HuH-7 (cell line): ENCODE measurements around the gene ZMAT2.
"Not testable (repeated sequence)": the region's sequence is repeated elsewhere in the genome, so short reads cannot be mapped to it uniquely, and the experiment has no call there.

Source experiments
- DNase-seq: peaks from one replicate; pipeline ENCODE4 v3.0.0; 2011; ENCODE audit warnings: low spot score

ZMAT2 gene

GRCh38 chr5:140708787-140709186 is 8.5 kb downstream of the ZMAT2 start:
- not testable (repeated sequence) for DNase-seq

DNA sequence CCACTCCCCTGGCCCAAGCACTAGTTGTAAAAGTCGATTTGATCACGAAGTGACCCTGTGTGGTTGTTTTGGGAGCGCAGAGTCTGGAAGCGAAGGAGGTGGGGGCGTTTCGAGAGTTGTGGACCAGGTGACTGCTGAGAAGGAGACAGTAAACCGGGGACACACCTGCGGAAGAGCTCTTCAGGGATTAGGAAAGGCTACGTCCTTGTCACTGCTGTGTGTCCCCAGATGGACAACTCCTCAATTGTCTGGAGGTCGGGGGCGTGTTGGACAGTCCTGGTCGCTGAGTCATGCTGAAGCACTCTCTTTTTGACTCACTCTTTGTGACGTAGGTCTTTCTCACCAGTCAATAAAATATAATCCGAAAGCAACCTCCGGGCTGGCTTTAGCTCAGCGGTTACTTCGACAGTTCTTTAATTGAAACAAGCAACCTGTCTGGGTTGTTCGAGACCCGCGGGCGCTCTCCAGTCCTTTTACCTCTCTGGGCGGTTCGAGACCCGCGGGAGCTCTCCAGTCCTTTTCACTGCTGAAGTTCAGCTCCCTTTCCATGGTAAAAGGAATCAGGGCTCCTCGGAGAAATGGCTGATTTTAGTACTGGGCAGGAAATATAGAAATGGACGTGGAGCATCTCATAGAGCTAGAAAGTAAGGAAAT is 10.8 kb downstream of the ZMAT2 start:
- DNase-seq, result peak; percentile 34

DNA sequence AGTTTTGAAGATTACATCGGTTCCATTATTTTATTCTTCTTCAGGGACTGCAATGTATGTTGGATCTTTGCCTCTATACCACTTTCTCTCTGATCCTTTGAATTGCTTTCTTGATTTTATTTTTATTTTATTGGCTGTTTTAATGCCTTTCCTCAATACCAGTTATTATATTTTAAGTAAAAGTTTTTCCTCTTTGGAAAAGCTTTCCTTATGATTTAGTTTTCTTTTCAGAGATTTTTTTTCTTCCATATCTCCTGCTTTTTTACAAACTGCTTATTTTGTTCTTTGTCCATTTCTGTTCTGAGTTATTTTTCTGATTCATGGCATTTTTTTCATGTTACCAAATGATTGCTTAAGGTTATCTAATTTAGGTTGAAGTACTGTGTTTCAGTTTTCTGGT is 11.5 kb downstream of the ZMAT2 start:
- DNase-seq, result no peak

DNA sequence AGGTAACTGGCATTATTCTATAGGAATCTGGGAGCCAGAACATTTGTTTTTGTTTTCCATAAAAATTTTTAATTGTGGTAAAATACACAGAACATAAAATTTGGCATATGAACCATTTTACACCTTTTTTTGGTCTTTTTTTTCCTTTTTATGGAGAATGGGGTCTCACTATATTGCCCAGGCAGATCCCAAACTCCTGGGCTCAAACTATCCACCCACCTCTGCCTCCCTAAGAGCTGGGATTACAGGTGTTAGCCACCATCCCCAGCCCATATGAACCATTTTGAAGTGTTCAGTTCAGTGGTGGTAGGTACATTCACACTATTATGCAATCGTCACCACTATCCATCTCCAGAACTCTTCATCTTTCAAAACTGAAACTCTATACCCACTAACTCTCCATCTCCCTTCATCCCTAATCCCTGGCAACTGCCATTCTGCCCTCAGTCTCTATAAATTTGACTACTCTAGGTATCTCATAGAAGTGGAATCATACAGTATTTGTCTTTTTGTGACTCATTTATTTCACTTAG is 13.4 kb downstream of the ZMAT2 start:
- DNase-seq, result no peak

DNA sequence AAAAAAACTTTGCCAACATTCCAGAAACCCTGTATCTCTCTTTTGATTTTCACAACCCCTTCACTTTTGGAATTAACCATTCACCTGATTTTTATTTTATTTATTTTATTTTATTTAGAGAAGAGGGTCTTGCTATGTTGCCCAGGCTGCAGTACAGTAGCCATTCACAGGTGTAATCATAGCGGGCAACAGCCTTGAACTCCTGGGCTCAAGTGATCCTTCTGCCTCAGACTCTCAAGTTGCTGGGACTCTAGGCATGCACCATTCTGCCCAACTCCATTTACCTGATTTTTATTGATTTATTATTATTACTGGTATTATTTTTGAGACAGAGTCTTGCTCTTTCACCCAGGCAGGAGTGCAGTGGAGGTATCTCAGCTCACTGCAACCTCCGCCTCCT is 16.0 kb downstream of the ZMAT2 start:
- DNase-seq, result not testable (repeated sequence)

DNA sequence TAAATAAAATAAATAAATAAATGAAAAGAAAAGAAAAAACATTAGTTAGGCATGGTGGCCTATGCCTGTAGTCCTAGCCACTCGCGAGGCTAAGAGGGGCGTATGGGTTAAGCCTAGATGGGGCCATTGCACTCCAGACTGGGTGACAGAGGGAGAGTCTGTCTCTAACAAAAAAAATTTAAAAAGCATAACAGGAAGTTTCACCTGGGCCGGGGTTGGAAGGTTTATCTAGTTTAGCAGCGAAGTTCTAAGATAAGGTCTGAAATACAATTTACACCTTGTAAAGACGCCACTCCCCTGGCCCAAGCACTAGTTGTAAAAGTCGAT is 18.0 kb downstream of the ZMAT2 start:
- DNase-seq, result no peak

DNA sequence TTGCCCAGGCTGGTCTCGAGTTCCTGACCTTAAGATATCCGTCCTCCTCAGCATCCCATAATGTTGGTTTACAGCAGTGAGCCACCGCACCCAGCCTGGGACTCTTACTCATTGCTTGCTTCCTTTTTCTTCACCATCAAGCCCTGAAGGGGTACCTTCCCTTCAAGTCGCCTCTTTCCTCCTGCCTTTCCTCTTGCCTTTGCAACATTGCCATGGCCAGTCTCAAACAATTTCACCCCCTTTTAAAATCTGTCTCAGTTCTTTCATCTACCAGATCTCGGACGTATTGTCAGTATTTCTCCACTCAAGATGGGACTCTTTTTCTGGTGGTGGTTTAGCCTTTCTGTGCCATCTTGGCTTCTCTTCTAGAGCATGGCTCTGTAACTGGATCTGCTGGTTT is 20.5 kb downstream of the ZMAT2 start:
- not testable (repeated sequence) for DNase-seq

GRCh38 chr5:140721395-140721794 is 21.1 kb downstream of the ZMAT2 start:
- not testable (repeated sequence) for DNase-seq

GRCh38 chr5:140725799-140726471 is 25.7 kb downstream of the ZMAT2 start:
- DNase-seq, result peak; percentile 50

- no peak for DNase-seq
Observed at GRCh38 chr5:140733098-140733497, 32.9 kb downstream of the ZMAT2 start.

DNA sequence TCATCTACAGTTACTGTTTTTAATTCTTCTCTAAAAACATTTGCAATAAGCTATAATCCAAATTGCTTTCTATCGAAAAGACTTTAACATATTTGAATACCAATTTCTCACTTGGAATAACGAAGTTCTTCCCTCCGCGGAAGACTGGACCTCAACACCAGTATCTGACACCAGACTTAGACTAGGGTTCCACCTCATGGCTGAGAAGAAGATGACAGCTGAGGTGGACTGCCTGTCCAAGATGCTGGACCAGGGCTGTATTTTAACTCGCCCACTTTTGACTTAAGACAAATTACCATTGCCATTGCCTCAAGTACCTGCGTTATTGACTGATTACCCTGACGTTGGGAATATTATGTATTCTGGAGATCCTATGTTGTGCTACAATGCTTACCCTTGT is 34.1 kb downstream of the ZMAT2 start:
- DNase-seq, result peak; percentile 8

GRCh38 chr5:140737486-140737885 is 37.2 kb downstream of the ZMAT2 start:
- DNase-seq, result no peak

GRCh38 chr5:140741967-140742366 is 41.7 kb downstream of the ZMAT2 start:
- DNase-seq, result no peak

GRCh38 chr5:140753561-140753960 is 53.3 kb downstream of the ZMAT2 start:
- no peak for DNase-seq
